ENCODE measurements around the gene CYS1. TPM values are rescaled to one million over a fixed set of nuclear protein-coding genes. Genes with fewer than 3 reads are reported as not detected.

CYS1 gene
- total and polyA plus RNA-seq, 2 donors (not counting 3 experiments of a cell fraction or from before 2014, with no cell fraction given), result not detected

DNA sequence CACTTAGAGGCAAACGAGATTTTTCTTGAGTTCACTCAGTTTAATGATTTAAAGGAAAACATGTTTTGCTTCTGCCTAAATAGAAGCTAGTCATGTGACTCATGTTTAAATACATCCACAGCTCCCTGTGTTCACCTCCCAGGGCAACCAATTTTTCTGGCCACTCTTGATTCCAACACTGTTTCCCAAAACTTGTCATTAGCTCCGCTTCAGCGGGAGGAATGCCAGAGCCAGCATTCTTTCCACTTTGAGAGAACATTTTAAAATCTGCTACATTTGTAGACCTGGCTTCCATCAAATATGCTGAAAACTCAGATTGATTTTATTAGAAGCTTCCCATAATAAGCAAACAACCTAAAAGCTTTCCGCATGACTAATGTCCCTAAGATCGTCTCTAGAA, 2.8 kb upstream of the CYS1 start:
- dilution Hi-C loops (cut with MboI; ENCODE audit: extremely low pct_ligation_motif_present, low sequenced_read_pairs) (no loop called here), intact Hi-C loops (cut with micrococcal nuclease) (no loop called here)
- TF ChIP-seq GATA2 (IDR thresholded peaks at IDR 0.05; ENCODE audit: insufficient read depth, insufficient read length, low read depth, low read length), result no peak
- no peak for TF ChIP-seq MYC (IDR thresholded peaks at IDR 0.05; ENCODE audit: low read depth, low read length)
- TF ChIP-seq POLR2AphosphoS5 (IDR thresholded peaks at IDR 0.05; ENCODE audit: insufficient read depth, low read depth, low read length), result no peak
- no peak for TF ChIP-seq FOS (IDR thresholded peaks at IDR 0.05; ENCODE audit: borderline replicate concordance, insufficient read depth, low read length)
- no peak for TF ChIP-seq EZH2 (IDR thresholded peaks at IDR 0.05; ENCODE audit: borderline replicate concordance, low read depth, low read length, severe bottlenecking)
- TF ChIP-seq, protein P1, sequence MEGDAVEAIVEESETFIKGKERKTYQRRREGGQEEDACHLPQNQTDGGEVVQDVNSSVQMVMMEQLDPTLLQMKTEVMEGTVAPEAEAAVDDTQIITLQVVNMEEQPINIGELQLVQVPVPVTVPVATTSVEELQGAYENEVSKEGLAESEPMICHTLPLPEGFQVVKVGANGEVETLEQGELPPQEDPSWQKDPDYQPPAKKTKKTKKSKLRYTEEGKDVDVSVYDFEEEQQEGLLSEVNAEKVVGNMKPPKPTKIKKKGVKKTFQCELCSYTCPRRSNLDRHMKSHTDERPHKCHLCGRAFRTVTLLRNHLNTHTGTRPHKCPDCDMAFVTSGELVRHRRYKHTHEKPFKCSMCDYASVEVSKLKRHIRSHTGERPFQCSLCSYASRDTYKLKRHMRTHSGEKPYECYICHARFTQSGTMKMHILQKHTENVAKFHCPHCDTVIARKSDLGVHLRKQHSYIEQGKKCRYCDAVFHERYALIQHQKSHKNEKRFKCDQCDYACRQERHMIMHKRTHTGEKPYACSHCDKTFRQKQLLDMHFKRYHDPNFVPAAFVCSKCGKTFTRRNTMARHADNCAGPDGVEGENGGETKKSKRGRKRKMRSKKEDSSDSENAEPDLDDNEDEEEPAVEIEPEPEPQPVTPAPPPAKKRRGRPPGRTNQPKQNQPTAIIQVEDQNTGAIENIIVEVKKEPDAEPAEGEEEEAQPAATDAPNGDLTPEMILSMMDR (IDR thresholded peaks at IDR 0.05; ENCODE audit: extremely low read depth in 1 of 2, insufficient read depth in 1 of 2, low read depth in 1 of 2, low read length in 2 of 2), result no peak
- no peak for TF ChIP-seq POLR2A (IDR thresholded peaks at IDR 0.05; ENCODE audit: low read depth, low read length)
- TF ChIP-seq, protein P2, sequence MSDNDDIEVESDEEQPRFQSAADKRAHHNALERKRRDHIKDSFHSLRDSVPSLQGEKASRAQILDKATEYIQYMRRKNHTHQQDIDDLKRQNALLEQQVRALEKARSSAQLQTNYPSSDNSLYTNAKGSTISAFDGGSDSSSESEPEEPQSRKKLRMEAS (IDR thresholded peaks at IDR 0.05; ENCODE audit: insufficient read depth, insufficient read length), result no peak
- TF ChIP-seq JUN (IDR thresholded peaks at IDR 0.05; ENCODE audit: borderline replicate concordance, insufficient read depth, insufficient read length, low read depth), result no peak
- H3K4me2 ChIP-seq (ENCODE audit: insufficient read depth, low read length), result no peak overlapping the region
- H2AFZ ChIP-seq (ENCODE audit: low read depth, low read length), result no peak overlapping the region
- H3K9me3 ChIP-seq (replicated peaks; ENCODE audit: control insufficient read depth, insufficient read depth, low read length), result no peaks in the 10 kb centered on the region
- ChIA-PET POLR2A (no interaction called here), CTCF (interaction anchor here (0.8 to 20.2 kb wide), 4 partner anchors 9 to 577 kb away, joined by 3 to 485 read pairs (median 8); no protein-coding TSS in a partner anchor)
- peaks cover 38 to 58% of the 10 kb centered on the region in 2 experiments for H3K27me3 ChIP-seq (ENCODE audit: control insufficient read depth in 2 of 2, insufficient read depth in 2 of 2, low read length in 2 of 2)
- no peak overlapping the region for H3K9ac ChIP-seq (replicated peaks; ENCODE audit: extremely low read depth, insufficient read depth, low read length)
- H3K79me2 ChIP-seq (ENCODE audit: control insufficient read depth, insufficient read depth, low read length), result no peaks in the 10 kb centered on the region
- H3K4me1 ChIP-seq (ENCODE audit: control insufficient read depth, extremely low read depth, insufficient read depth, low read length), result no peaks in the 10 kb centered on the region
- H3K4me3 ChIP-seq (replicated peaks in 1 of 3; ENCODE audit: insufficient read depth in 1 of 3, low read depth in 1 of 3, low read length in 3 of 3), result no peak overlapping the region
- FAIRE-seq (no peak), DNase-seq (ENCODE audit: low read depth, low spot score) (no peak)
- no TSS peak for BruUV-seq (replicated peaks)
- no peak overlapping the region for H3K27ac ChIP-seq (ENCODE audit: insufficient read depth, low read depth, low read length)
- H3K36me3 ChIP-seq (ENCODE audit: control insufficient read depth in 2 of 2, extremely low read depth in 1 of 2, insufficient read depth in 2 of 2, low read length in 2 of 2), result no peaks in the 10 kb centered on the region
- H4K20me1 ChIP-seq (replicated peaks; ENCODE audit: control insufficient read depth, extremely low read depth, insufficient read depth, low read length), result no peaks in the 10 kb centered on the region
- H3K9me1 ChIP-seq (replicated peaks; ENCODE audit: control insufficient read depth, extremely low read depth, insufficient read depth, low read length), result no peaks in the 10 kb centered on the region

Data from endothelial cell of umbilical vein (primary cell).